Stimulated activated naive CD8-positive, alpha-beta T cell treated with anti-CD3 and anti-CD28 coated beads, Interleukin-15, amount 100 ng/mL, for 72 hours (primary cell): ENCODE results near the gene KDM5A.
"Not testable (repeated sequence)": the region's sequence is repeated elsewhere in the genome, so short reads cannot be mapped to it uniquely, and the experiment has no call there.

Experiments
- ATAC-seq: fragments of 150-1000 bp; cut with Tn5 transposase; 2 replicates; pipeline ENCODE4 v1.10.0; 2021; ENCODE audit warnings: mild to moderate bottlenecking, moderate library complexity
- DNase-seq, 2 donors: peaks; one replicate each; pipeline ENCODE4 v3.0.0; 2021 to 2022
- H3K27ac Mint-ChIP-seq, 2 donors: one replicate each; pipeline ENCODE4 v1.8.0; 2022; ENCODE audit warnings: mild to moderate bottlenecking in 2 of 2, mixed read lengths in 2 of 2, moderate library complexity in 2 of 2
- H3K27me3 Mint-ChIP-seq: one replicate; pipeline ENCODE4 v1.8.0; 2022; ENCODE audit warnings: mixed read lengths
- H3K4me1 Mint-ChIP-seq: one replicate; pipeline ENCODE4 v1.8.0; 2022; ENCODE audit warnings: mild to moderate bottlenecking, mixed read lengths
- H3K4me3 Mint-ChIP-seq, 2 donors: one replicate each; pipeline ENCODE4 v1.8.0; 2022; ENCODE audit warnings: mild to moderate bottlenecking in 2 of 2, mixed read lengths in 2 of 2, moderate library complexity in 1 of 2
- H3K9me3 Mint-ChIP-seq, 2 donors: one replicate each; pipeline ENCODE4 v1.8.0; 2022; ENCODE audit warnings: mixed read lengths in 2 of 2

The KDM5A gene

DNA sequence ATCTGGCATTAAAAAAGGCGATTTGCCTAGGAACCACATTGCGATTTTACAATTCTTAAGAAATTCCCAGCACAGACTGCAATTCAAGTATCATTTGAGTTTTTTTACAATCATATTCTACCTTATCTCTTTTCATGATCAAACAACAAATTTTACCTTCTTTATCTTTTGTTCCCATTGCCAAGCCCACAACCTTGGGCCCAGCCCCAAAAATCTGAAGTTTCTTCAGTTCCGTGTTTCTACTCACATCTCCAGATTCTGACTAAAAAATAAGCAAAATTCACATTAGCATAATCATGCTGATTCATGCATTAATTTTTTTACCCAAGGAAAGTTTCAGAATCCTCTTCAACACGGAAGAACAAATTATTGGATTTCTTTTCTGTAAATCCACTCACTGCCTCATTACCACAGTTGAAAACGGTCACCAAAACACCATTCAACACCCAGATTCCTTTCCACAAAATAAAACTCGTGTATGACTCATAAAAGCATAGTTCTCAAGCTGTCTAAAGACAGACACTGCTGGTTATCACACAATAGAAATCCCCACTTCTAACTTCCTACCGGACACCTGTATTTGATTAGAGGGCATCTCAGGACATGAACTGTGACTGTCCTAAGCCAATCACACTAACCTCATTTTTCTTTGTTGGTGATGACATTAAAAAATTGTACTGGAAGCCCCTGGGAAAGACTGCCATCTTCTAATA, 32.7 kb downstream of the KDM5A start:
- peak overlapping the region in 1 of 2 donors; percentile 31 for H3K27ac Mint-ChIP-seq
- H3K9me3 Mint-ChIP-seq, result no peaks in the 10 kb centered on the region
- no peak overlapping the region for H3K4me3 Mint-ChIP-seq
- peaks cover 18% of the 10 kb centered on the region for H3K4me1 Mint-ChIP-seq
- no peaks in the 10 kb centered on the region for H3K27me3 Mint-ChIP-seq
- ATAC-seq, result no peak
- DNase-seq, result no peak

GRCh38 chr12:351197-351596, 37.9 kb downstream of the KDM5A start:
- not testable (repeated sequence) for ATAC-seq, H3K27ac Mint-ChIP-seq, H3K4me3 Mint-ChIP-seq

DNA sequence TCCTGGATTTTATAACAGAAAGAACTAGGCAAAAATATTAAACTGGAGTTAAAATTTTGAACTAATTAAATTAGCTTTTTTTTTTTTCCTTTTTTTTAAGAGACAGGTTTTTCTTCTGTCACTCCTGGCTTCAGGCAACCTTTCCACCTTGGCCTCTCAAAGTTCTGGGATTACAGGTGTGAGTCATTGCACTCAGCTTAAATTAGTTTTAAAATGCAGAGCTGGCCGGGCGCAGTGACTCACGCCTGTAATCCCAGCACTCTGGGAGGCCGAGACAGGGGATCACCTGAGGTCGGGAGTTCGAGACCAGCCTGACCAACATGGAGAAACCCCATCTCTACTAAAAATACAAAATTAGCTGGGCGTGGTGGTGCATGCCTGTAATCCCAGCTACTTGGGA, 39.5 kb downstream of the KDM5A start:
- not testable (repeated sequence) for DNase-seq, ATAC-seq, H3K27ac Mint-ChIP-seq, H3K27me3 Mint-ChIP-seq, H3K4me3 Mint-ChIP-seq, H3K9me3 Mint-ChIP-seq
- peaks cover 27% of the 10 kb centered on the region for H3K4me1 Mint-ChIP-seq

More at GRCh38 chr12:351197-351596, 37.9 kb downstream of the KDM5A start:
- not testable (repeated sequence) for DNase-seq, H3K27me3 Mint-ChIP-seq, H3K9me3 Mint-ChIP-seq
- H3K4me1 Mint-ChIP-seq, result peaks cover 14% of the 10 kb centered on the region

- H3K9me3 Mint-ChIP-seq, H3K27me3 Mint-ChIP-seq, ATAC-seq, H3K4me3 Mint-ChIP-seq, DNase-seq, H3K27ac Mint-ChIP-seq: not testable (repeated sequence)
- peaks cover 47% of the 10 kb centered on the region for H3K4me1 Mint-ChIP-seq
Observed at GRCh38 chr12:343036-343435, 46.1 kb downstream of the KDM5A start.

DNA sequence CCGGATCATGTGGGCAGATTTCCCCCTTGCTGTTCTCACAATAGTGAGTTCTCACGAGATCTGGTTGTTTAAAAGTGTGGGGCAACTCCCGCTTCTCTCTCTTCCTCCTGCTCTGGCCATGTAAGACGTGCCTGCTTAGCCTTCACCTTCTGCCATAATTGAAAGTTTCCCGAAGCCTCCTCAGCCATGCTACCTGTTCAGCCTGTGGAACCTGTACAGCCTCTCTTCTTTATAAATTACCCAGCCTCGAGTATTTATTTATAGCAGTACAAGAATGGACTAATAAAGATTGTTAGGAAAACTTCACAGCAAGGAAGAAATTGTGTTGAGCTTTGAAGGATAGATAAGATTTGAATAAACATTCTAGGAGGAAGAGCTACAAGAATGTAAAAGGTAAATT, 52.1 kb downstream of the KDM5A start:
- Mint-ChIP-seq H3K4me1 (peaks cover 6% of the 10 kb centered on the region), H3K9me3 (peaks cover 0 to 4% of the 10 kb centered on the region in 2 donors), H3K27me3 (no peaks in the 10 kb centered on the region), H3K27ac (no peak overlapping the region), H3K4me3 (no peak overlapping the region)
- ATAC-seq (no peak), DNase-seq (no peak)

DNA sequence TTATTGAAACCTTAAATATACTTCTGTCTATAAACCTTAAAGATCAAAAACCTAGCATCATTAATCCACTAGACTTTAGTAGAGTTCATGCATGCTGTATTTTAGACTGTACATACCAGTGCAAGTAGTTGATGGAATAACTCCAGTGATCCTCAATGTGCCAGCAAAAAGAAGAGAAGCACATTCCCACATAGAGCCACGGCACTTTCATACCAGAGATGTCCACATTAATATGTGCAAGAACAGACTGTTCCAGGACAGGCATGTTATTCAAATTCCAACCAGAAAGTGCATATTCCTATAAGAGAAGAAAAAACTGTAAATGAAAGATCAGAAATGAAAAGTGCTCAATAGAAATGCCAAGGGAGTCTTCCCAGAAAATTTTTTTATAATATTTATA, 55.0 kb downstream of the KDM5A start:
- no peak overlapping the region for H3K27ac Mint-ChIP-seq
- H3K27me3 Mint-ChIP-seq, result no peaks in the 10 kb centered on the region
- DNase-seq, result no peak
- no peaks in the 10 kb centered on the region for H3K9me3 Mint-ChIP-seq
- H3K4me1 Mint-ChIP-seq, result peaks cover 7% of the 10 kb centered on the region
- ATAC-seq, result no peak
- no peak overlapping the region for H3K4me3 Mint-ChIP-seq

GRCh38 chr12:332581-333205, 56.4 kb downstream of the KDM5A start:
- no peak overlapping the region for H3K4me3 Mint-ChIP-seq
- ATAC-seq (no peak), DNase-seq (no peak)
- H3K27me3 Mint-ChIP-seq, result no peaks in the 10 kb centered on the region
- no peaks in the 10 kb centered on the region for H3K9me3 Mint-ChIP-seq
- peaks cover 7% of the 10 kb centered on the region for H3K4me1 Mint-ChIP-seq
- H3K27ac Mint-ChIP-seq, result no peak overlapping the region

DNA sequence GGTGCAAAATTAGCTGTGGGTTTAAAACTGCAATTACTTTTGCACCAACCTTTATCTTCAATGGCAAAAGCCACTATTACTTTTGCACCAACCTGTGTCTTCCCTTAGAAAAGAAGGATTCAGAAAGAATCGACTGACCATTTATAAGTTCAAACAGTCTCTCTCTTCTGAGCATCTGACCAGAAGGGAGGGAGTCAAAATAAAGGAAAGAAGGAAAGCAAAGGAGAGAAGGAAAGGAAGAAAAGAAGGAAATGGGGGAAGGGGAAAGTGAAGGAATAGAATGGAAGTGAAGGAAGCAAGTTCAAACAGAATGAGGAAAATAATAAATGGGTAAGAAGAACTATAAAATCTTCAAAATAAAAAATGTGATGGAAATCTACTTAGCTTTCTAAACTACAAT, 57.8 kb downstream of the KDM5A start:
- ATAC-seq (no peak), DNase-seq (no peak)
- H3K27me3 Mint-ChIP-seq, result no peaks in the 10 kb centered on the region
- no peaks in the 10 kb centered on the region for H3K9me3 Mint-ChIP-seq
- H3K4me3 Mint-ChIP-seq, result no peak overlapping the region
- H3K27ac Mint-ChIP-seq, result peak overlapping the region in 1 of 2 donors; percentile 2
- H3K4me1 Mint-ChIP-seq, result peaks cover 15% of the 10 kb centered on the region

- Mint-ChIP-seq H3K27ac (peak overlapping the region in 1 of 2 donors; percentile 91), H3K4me3 (peak overlapping the region in 1 of 2 donors; percentile 12), H3K4me1 (peaks cover 22% of the 10 kb centered on the region), H3K9me3 (no peaks in the 10 kb centered on the region), H3K27me3 (no peaks in the 10 kb centered on the region)
- ATAC-seq, result peak; percentile 40
- DNase-seq, result no peak
Observed at GRCh38 chr12:325906-326305, 63.2 kb downstream of the KDM5A start.

GRCh38 chr12:323507-323906, 65.6 kb downstream of the KDM5A start:
- no peak for ATAC-seq
- H3K4me3 Mint-ChIP-seq, result no peak overlapping the region
- H3K9me3 Mint-ChIP-seq, result no peaks in the 10 kb centered on the region
- DNase-seq, result no peak
- H3K27ac Mint-ChIP-seq, result peak overlapping the region in 1 of 2 donors; percentile 47
- peaks cover 15% of the 10 kb centered on the region for H3K4me1 Mint-ChIP-seq
- H3K27me3 Mint-ChIP-seq, result no peaks in the 10 kb centered on the region

DNA sequence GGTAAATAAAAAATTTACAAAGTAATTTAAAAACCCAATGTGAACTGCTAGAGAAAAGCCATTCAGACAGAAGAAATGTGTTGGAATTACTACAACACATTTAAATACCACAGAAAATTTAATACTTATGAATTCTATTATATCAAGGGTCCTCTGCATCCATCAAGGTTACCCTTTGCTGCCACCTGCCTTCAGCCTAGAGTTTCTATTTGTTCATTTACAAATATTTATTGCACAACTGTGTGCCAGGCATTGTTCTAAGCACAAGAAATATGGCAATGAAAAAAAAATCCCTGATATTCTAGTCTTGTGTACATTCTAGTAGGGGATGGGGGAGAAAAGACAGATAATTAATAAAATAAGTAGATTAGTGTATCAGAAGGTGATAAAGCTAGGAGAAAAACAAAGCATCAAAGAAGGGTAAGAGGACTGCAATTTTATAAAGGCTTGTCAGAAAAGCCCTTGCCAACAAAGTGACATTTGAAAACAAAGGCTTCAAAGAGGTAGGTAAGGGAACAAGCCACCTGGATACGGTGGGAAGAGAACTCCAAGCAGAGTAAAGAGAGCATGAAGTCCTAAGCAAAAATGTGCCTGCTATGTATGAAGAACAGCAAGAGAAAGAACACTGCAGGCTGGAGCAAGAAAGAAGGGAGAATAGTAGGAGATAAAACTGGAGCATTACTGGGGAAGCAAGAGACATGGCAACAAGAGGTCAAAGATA, 67.4 kb downstream of the KDM5A start:
- ATAC-seq, result no peak
- Mint-ChIP-seq H3K4me1 (peaks cover 12% of the 10 kb centered on the region), H3K27me3 (no peaks in the 10 kb centered on the region), H3K27ac (no peak overlapping the region), H3K4me3 (no peak overlapping the region), H3K9me3 (no peaks in the 10 kb centered on the region)
- no peak for DNase-seq

DNA sequence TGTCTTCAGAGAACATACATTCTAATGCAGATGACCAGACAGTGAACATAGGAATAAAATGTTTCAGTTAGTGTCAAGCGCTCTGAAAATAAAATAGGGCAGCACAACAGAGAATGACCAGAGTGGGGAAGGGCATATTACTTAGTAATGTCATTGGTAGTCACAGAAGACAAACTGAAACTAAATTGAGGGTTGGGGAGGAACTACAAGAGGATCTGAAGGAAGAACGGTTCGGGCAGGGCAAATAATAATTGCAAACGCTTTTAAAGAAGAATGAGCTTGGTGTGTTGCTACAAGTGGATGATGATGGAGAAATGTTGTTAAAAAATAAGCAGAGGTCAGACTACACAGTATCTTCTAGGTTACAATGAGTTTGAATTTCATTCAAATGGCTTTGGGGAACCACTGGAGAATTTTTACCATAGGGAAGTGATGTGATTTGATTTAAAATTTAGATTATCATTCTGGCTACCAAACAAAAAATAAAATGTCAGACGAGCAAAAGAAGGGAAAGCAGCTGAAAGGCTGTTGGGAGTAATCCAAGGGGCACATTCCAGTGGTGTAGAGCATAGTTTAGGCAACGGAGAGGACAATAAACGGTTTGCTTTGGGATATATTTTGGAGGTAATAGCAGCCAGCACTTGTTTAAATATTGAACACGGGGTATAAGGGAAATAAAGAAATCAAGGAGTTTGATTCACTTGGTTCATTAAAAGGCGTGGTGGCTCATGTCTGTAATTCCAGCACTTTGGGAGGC, 70.2 kb downstream of the KDM5A start:
- Mint-ChIP-seq H3K4me1 (peaks cover 4% of the 10 kb centered on the region), H3K27me3 (no peaks in the 10 kb centered on the region), H3K4me3 (no peak overlapping the region), H3K9me3 (no peaks in the 10 kb centered on the region), H3K27ac (no peak overlapping the region)
- DNase-seq, result no peak
- no peak for ATAC-seq

DNA sequence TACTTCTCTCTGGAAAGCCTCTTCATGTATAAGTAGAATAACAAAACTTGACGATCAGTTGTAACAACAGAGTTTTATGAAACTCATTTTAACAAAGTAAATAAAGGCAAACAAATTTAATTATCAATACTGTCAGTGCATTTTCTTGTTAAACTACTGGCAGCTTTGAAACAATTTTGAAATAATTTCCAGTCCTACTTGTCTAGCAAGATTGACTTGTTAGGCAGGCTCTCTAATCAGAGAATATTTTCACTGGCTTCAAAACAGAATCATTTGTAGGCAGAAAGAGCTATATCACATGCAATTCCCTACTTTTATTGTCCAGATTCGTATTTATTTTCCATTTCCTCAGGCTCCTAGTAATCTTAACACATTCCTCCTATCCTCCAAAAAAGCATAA, 80.6 kb downstream of the KDM5A start:
- no peak for ATAC-seq
- DNase-seq, result no peak
- Mint-ChIP-seq H3K9me3 (no peaks in the 10 kb centered on the region), H3K4me1 (no peaks in the 10 kb centered on the region), H3K27ac (no peak overlapping the region), H3K27me3 (no peaks in the 10 kb centered on the region), H3K4me3 (no peak overlapping the region)

- Mint-ChIP-seq H3K9me3 (peaks cover 5 to 9% of the 10 kb centered on the region in 2 donors), H3K4me3 (no peak overlapping the region), H3K27ac (peak overlapping the region in 1 of 2 donors; percentile 54), H3K27me3 (no peaks in the 10 kb centered on the region), H3K4me1 (peaks cover 9% of the 10 kb centered on the region)
- ATAC-seq, result no peak
- no peak for DNase-seq
Observed at GRCh38 chr12:307406-307805, 81.7 kb downstream of the KDM5A start.

DNA sequence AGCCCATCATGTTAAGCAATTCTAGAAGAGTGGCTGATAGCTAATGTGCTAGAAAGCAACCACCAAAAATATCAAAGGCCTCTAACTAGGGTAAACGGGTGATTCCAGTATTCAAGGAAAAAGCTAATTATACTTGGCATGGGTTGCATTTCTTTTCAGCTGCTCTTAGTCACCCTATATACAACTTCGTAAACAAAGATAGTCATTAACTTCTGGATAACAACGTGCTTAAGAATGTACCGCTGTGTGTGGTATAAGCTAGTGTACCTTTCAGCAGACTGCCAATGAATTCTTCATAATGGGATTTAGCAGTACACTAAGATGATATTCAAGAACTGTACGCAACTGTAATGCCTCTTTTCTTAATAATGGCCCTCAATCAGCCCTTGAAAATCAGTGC, 84.3 kb downstream of the KDM5A start:
- Mint-ChIP-seq H3K27ac (no peak overlapping the region), H3K27me3 (no peaks in the 10 kb centered on the region), H3K4me3 (no peak overlapping the region), H3K9me3 (peaks cover 14 to 26% of the 10 kb centered on the region in 2 donors), H3K4me1 (peaks cover 33% of the 10 kb centered on the region)
- DNase-seq, result no peak
- ATAC-seq, result no peak
